Measurements from ENCODE around the gene CALML5.
"Not testable (repeated sequence)": the region's sequence is repeated elsewhere in the genome, so short reads cannot be mapped to it uniquely, and the experiment has no call there.

The CALML5 gene

DNA sequence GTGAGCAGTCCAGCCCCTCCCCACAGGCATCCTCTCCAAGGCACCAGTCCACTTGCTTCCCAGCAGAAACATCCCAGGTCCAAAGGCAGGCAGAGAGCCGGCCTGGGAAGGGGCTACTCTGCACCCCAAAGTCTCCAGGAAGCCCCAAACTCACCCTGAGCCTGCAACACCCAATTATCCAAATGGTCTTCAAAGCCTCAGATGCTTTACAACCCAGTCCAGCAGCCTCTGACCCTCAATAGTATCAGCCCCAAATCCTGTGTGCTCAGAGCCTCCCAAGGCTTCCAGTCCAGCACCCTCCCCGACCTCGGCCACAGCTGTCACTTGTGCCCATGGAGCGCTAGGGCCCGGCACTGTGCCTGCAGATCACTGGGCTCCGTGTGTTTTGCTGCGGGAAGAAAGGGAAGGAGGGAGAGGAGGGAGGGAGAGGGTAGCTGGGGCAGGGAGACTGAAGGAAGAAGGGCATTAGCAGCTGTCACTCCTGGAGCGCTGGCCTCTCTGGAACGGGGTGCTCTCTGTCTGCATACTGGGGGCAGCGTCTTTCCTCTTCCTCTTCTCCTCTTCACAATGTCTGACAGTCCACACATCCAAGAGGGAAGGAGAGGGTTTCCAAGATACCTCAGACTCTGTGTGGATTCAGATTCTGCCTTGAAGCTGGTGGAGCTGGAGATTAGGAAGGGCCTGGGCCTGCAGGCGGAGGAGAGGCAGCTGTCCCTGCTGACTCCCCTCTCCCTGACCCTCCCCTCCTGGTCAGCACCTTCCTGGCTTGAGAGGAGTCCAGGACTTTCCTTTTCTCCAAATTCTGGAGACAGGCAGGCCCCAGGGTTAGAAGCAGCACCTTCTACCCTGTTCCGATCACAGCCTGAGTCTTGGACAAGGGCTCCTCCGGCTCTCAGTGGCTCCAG lies 13.2 kb downstream of the CALML5 start:
- in situ Hi-C loops (cut with MboI; ENCODE audit: low sequenced_read_pairs), result no loop called here

DNA sequence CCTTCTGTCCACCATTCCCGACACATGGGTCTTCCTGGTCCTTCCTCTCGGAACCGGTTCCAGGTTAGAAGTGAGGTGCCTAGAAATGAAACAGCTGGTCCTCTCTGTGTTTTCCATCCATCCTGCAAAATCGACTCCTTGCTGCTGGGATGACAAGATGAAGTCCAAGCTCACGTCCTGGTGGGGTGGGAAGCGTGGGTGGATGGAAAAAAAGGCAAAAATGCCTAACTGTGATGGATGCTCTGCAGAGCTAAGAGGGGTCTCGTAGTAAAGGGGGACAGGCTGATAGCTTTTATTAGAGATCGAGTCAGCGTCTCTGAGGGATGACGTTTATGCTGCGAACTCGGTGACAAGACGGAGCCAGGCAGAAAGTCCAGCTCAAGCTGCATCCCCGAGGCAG lies 14.1 kb downstream of the CALML5 start:
- in situ Hi-C loops (cut with MboI; ENCODE audit: low sequenced_read_pairs), result no loop called here

DNA sequence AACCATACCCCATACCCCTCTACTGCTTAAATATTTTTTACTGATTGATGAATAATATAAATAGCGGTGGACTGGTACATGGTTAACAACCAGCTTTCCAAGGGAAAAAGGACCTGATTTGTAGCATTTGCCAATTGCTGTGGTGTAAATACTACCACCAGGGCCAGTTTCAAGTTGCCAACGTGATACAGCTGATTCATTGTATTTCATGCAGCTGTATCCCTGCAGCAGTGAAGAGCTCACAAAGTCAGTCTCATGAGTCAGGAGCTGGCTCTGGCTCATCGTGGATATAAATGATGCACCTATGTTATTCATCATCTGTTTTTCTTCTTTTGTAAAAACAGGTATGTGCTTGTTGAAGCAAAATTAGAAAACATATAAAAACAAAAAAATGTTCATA lies 15.2 kb downstream of the CALML5 start:
- in situ Hi-C loops (cut with MboI; ENCODE audit: low sequenced_read_pairs), result no loop called here

DNA sequence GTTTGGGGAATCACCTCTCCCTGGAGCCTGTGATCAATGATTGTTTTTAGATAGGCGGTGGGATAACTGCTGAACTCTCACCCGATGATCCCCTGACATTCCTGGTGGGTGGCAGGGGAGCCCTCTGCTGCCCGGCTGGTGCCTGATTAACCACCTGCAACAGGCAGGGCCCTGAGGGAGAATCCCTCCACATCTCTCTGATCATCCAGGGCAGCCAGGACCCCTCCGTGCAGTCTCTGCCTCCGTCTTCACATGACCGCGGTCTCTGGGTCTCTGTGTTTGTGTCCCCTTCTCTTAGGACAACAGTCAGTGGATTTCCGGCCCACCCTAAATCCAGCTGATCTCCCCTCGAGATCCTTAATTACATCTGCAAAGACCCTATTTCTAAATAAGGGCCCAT lies 17.4 kb downstream of the CALML5 start:
- in situ Hi-C loops (cut with MboI; ENCODE audit: low sequenced_read_pairs), result no loop called here

DNA sequence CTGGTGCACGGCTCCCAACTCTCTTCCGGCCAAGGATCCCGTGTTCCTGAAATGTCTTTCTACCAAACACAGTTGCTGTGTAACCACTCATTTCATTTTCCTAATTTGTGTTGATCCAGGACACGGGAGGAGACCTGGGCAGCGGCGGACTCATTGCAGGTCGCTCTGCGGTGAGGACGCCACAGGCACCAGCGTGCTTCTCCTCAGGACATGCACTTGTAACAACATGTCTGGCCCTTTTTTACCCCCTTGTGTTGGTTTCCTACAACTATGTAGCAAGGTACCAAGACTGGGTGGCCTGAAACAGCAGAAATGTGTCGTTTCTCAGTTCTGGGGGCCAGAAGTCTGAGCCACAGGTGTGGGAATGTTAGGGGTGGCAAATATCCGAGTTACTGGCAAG lies 18.2 kb downstream of the CALML5 start:
- in situ Hi-C loops (cut with MboI; ENCODE audit: low sequenced_read_pairs), result no loop called here

DNA sequence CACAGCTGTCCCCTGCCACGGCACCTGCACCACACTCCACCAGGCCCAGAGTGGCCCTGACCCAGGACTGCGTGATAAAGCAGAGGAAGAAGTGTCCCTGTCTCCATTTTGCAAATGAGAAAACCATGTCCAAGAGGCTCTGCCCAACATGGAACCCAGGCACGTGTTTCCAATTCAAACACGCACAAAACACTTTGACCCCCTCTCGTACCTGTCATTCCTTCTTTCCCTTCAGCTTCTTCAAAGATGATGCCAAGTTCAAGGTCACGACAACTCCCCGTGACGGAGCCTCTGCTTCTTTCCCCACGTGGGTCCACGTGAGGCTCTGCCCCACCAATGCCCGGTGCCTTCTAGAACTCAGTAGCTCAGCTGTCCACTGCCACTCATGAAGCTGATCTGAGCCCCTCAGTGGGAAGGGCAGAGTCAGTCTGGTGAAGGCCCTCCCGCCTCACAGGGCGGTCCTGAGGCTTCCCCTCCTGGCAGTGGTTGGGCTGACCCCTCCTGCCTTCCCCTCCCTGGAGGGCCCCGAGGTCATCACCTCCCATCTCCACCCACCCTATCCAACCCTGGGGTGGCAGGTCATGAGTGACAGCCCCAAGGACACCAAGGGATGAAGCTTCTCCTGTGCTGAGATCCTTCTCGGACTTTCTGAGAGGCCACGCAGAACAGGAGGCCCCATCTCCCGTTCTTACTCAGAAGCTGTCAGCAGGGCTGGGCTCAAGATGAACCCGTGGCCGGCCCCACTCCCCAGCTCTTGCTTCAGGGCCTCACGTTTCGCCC lies 19.0 kb downstream of the CALML5 start:
- in situ Hi-C loops (cut with MboI; ENCODE audit: low sequenced_read_pairs), result no loop called here

DNA sequence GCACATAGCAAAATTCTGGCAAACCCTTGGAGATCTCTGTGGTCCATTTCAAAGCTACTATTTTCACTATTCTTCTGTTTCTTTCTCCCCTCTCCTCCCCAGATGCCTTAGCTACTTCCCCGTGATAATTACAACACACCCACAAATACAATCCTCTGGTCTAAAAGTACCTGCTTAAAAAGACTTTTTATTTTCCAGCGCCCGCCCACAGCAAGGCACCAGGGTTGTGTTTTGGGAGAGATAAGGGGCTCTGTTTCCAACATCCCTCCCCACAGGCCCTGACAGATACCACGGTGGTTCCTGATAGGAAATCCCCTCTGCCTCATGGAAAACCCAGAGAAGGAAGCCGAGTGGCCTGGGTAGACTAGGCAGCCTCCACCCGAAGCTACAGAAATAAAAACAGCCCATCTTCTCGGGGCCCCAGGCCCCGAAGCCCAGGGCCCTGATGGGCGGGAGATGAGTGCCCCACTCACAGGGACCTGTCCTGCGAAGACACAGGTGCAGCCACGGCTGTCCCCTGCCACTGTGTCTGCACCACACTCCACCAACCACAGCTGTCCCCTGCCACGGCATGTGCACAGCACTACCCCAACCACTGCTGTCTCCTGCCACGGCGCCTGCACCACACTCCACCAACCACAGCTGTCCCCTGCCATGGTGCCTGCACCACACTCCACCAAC lies 19.7 kb downstream of the CALML5 start:
- in situ Hi-C loops (cut with MboI; ENCODE audit: low sequenced_read_pairs), result no loop called here

DNA sequence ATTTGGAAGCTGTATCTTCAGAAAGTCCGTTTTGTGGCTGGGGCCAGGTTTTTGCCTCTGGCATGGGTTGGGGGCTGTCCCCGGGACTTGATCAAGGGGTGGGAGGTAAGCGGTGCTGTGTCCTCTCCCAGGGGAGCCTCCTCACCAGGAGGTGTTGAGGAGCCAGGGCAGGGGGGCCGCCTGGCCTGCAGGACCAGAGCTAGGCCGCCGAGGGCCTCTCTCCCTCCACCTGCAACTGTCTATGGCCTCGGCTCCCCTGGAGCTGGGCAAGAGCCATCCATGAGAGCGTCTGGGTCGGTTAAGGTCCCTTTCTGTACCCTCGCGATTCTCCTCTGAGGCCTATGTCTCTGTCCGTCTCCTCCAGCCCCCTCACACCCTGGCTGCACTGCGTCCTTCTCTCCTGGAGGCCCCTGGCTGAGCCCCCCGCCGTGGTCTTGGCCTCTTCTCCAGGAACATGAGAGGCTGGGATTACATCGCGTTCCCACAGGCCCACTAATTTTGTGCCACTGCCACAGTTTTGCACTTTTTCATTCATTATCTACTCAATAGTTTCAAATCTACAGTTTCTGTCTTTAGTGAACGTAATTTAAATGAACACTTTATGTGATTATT lies 20.6 kb downstream of the CALML5 start:
- in situ Hi-C loops (cut with MboI; ENCODE audit: low sequenced_read_pairs), result no loop called here

DNA sequence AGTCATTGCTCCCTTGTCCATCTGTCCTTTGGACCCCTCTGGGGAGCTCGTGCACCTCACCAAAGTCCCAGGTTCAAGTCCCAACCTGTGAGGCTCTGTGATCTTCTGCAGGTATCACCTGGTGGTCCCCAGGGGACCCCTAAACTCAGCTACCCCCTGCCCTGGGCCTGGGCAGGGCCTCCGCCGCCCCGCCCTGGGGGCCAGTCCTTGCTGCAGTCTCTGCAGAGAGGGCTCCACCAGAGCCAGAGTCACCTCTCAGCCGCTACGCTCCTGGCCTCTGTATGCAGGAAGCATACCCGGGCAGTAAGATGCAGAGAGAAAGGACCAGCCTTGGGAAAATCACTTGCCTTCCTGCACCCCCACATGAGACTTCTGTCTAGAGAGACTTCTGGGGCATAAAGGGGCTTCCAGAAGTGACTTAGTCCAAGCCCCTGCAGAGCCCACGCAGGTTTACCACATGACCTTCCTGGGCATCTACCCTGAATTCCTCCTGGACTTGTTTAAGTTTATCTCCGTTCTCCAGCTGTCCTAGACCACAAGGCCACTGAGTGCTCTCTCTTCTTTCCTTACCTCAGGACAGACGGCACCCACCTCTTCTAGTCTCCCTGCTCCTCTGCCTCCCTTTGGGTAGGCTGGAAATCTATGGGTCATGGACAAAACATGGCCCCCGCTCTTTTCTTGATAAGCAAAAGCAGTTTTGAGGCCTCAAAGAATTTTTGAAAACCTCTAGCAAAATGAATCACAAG lies 21.2 kb downstream of the CALML5 start:
- in situ Hi-C loops (cut with MboI; ENCODE audit: low sequenced_read_pairs), result no loop called here

DNA sequence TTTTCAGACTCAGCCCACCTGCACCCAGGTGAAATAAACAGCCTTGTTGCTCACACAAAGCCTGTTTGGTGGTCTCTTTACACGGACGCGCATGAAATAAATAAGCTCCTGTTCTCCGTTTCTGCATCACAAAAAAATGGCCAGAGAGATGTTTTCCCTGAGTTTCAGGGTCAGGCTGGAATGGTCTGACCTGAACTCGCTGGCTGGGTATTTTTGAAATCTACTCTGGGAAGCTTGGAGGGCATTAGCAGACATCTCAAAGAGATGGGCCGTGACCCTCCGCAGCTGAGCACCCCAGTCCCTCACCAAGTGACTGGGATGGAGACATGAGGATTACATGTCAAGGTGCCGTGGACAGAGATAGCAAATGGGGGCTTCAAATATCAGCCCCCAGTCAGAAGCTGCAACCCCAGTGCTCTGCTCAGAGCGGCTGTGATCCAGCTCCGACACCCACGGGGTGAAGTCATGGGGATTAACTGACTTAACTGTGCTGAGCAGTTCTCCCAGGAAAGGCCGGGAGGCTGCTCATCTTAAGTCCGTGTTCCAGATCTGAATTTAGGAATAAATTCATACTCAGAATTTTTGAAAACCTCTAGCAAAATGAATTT lies 22.3 kb downstream of the CALML5 start:
- in situ Hi-C loops (cut with MboI; ENCODE audit: low sequenced_read_pairs), result no loop called here

DNA sequence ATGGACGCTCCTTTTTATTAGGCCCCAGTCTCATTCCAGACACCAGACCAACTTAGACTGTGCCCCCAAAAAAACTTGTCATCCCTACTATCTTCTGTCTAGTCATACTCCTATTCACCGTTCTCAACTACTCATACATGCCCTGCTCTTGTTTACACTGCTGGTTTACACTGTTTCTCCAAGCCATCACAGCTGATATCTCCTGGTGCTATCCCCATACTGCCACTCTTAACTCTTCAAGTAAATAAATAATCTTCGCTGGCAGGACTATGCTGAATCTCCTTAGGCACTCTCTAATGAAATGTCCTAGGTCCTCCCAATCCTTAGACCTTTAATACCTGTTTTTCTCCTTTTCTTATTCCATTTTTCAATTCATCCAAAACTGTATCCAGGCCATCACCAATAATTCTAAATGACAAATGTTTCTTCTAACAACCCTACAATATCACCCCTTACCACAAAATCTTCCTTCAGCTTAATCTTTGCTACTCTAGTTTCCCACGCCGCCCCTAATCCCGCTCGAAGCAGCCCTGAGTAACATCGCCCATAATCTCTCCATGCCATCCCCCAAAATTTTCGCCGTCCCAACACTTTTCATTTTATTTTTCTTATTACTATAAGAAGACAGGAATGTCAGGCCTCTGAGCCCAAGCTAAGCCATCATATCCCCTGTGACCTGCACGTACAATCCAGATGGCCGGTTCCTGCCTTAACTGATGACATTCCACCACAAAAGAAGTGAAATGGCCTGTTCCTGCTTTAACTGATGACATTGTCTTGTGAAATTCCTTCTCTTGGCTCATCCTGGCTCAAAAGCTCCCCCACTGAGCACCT lies 23.2 kb downstream of the CALML5 start:
- in situ Hi-C loops (cut with MboI; ENCODE audit: low sequenced_read_pairs), result not testable (repeated sequence)

DNA sequence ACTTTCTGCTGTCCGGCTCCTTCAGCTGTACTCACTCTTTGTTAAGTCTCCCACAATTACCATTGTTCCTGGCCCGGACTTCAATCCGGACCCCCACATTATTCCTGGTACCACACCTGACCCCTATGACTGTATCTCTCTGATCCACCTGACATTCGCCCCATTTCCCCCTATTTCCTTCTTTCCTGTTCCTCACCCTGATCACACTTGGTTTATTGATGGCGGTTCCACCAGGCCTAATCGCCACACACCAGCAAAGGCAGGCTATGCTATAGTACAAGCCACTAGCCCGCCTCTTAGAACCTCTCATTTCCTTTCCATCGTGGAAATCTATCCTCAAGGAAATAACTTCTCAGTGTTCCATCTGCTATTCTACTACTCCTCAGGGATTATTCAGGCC lies 24.3 kb downstream of the CALML5 start:
- in situ Hi-C loops (cut with MboI; ENCODE audit: low sequenced_read_pairs), result not testable (repeated sequence)

DNA sequence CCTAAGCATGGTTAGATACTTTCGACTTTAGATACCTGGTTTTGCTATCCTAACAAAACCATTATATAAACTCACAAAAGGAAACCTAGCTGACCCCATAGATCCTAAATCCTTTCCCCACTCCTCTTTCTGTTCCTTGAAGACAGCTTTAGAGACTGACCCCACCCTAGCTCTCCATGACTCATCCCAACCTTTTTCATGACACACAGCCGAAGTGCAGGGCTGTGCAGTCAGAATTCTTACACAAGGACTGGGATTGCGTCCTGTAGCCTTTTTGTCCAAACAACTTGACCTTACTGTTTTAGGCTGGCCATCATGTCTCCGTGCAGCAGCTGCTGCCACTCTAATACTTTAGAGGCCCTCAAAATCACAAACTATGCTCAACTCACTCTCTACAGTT lies 24.7 kb downstream of the CALML5 start:
- in situ Hi-C loops (cut with MboI; ENCODE audit: low sequenced_read_pairs), result not testable (repeated sequence)

DNA sequence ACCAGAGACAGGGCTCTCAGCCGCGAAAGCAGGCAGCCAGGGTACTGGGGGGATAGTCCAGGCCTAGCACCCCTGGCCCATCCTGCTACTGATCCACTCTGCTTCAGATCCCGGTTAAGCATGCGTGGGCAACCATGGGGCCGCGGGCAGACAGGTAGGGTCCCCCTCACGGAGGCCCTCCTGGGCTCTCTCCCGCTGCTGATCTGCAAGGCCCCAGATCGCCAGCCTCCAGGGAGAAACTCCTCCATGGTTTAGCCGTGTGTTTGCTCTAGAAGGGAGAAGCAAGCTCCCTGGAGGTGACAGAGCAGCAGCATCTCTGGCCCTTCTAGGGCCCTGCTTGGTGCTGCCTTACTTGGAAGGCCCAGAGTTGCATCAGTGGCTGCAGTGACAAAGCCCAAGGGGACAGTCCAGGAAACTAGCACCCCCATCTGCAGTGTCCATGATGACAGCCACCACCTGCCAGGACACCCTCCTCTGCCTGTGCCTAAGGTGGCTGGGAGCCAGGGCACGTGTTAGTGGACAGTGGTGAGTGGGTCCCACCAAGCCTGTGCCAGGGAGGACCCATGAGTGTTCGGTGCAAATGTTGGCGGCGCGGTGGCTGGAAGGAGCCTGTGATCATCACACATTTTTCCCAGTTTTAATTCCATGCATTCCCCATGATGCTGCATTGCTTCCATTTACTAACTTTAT lies 29.2 kb downstream of the CALML5 start:
- in situ Hi-C loops (cut with MboI; ENCODE audit: low sequenced_read_pairs), result no loop called here

DNA sequence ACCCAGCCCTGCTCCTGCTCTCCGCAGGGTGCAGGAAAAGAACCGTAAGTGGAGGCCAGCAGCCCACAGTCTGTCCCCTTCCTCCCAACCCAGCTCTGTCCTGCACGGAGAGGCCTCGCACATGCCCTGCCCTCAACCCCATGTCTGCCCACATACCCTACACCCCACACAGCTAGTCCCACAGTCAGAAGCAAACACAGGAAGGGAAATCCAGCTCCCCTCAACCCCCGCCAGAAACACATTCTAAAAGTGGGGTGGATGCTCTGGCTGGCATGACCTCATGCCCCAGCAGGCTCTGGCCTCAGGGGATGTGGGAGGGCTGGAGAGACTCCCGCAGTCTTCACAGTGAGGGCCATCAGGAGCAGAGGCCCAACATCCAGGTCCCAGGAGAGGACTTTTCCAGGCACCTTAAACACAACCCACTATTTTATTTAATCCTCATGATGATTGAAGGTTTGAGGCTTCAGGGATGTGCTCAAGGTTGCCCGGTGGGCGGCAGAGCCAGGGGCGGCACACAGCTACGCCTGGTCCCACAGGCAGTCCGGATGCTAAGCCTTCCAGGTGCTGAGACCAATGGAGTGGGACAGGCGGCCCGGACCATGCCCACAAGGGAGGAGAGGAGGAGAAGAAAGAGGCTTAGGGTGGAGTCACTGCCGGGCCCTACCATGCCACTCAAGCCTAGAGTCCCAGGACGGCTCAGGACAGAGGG lies 29.9 kb downstream of the CALML5 start:
- in situ Hi-C loops (cut with MboI; ENCODE audit: low sequenced_read_pairs), result no loop called here

DNA sequence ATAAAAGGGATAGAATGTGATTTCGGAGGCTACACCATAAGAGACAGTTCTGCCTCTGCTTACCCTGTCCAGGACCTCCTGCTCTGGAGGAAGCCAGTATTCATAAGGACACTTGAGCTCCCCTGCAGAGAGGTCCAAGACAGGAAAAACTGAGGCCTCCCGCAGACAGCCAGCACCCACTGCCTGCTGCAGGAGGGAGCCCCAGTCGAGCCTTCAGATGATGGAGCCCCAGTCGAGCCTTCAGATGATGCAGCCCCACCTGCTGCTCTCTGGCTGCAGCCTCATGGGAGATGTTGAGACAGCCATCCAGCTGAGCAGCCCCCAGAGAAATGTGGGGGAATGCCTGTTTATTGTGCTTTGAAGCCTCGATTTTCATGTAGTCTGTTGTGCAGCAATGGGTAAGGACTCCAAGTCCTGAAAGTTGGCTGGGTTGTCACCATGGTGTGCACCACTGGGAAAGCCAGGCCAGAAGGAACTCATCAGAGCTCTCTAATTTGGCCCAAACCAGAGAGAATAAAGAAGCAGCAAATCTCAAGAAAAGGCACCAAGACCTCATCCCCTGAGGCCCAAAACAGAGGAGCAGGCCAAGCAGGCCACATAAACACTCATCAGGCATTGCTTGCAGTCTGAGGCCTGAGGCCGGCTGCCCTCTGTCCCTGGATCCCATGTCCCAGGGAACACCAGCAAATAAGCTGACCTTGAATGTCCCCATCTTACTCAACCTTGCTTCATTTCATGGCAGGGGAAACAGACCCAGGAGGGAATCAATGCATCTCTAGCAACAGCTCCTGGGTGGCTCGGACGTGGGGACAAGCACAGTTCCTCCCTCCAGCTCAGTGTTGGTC lies 30.9 kb downstream of the CALML5 start:
- in situ Hi-C loops (cut with MboI; ENCODE audit: low sequenced_read_pairs), result no loop called here

DNA sequence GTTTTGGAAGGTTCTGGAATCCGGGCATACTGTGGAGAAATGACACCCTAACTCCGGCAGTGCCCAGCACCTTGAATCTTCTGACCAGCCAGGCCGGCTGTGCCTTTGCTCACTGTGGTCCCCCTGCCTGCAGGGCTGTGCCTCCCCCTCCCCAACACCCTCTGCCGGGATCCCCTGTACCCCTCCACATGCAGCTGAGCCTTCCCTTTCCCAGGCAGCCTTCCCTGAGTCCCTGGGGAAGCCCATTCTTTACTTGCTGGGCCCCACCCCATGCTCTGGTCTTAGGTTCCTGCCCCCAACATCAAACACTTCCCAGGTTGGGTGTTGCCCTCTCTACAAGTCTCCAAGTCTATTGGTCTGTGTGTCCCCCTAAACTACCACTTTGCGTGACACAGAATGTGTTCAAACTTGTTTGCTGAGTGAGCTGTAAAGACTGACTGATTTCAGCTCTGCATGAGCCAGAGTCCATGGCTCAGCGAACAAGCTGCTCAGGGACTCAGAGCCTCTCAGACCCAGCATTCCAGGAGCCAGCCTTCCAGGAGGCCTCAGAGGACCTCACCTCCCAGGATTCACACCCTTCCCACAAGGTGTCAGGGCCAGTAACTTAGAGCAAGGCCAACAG lies 31.6 kb downstream of the CALML5 start:
- in situ Hi-C loops (cut with MboI; ENCODE audit: low sequenced_read_pairs), result no loop called here
